Measurements from ENCODE around the gene EIF4E3. TPM values are rescaled to one million over a fixed set of nuclear protein-coding genes. Genes with fewer than 3 reads are reported as not detected.

EIF4E3 gene
- total RNA-seq, 1 donor from 2014 or later = 18.2 TPM

DNA sequence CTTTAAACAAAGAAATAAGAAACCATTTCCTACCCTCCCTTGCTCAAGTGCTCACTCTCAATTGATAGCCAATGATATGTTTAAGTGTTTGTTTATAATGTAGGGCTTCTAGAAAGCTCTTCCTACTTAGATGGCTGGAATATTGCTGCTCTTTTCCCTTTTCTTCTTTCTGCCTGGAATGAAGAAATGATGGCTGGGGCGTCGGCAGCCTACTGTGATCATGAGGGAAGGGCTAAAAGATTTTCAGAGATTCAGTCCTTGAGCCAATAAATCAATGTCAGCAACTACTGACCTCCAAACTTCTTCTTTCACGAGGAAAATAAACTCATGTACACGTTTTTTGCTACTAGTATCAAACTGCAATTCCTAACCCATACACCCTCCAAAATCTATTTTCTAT is 26.4 kb upstream of the EIF4E3 start:
- no peaks in the 10 kb centered on the region for H4K20me1 ChIP-seq (ENCODE audit: low read depth)
- no peaks in the 10 kb centered on the region for H3K36me3 ChIP-seq
- no peak overlapping the region for H3K27ac ChIP-seq
- H3F3A ChIP-seq (ENCODE audit: low read depth) = peaks cover 7% of the 10 kb centered on the region
- Mint-ChIP-seq H3K4me1 (peaks cover 18% of the 10 kb centered on the region), H3K36me3 (no peaks in the 10 kb centered on the region), H3K4me3 (peak overlapping the region; percentile 3), H3K27ac (no peak overlapping the region), H3K9me3 (peaks cover 6% of the 10 kb centered on the region), H3K27me3 (ENCODE audit: insufficient read depth, low read depth) (peaks cover 29% of the 10 kb centered on the region)
- no peak for DNase-seq (ENCODE audit: low spot score)
- no peaks in the 10 kb centered on the region for H3K9me3 ChIP-seq (ENCODE audit: low read depth)
- H3K27me3 ChIP-seq = peaks cover 51% of the 10 kb centered on the region
- peaks cover 6% of the 10 kb centered on the region for H3K79me2 ChIP-seq (ENCODE audit: low read depth)
- H2AFZ ChIP-seq (replicated peaks) = no peak overlapping the region
- no peak overlapping the region for H3K9ac ChIP-seq
- H3K4me3 ChIP-seq = no peak overlapping the region
- H3K4me1 ChIP-seq = peaks cover 17% of the 10 kb centered on the region
- TF ChIP-seq, protein P1, sequence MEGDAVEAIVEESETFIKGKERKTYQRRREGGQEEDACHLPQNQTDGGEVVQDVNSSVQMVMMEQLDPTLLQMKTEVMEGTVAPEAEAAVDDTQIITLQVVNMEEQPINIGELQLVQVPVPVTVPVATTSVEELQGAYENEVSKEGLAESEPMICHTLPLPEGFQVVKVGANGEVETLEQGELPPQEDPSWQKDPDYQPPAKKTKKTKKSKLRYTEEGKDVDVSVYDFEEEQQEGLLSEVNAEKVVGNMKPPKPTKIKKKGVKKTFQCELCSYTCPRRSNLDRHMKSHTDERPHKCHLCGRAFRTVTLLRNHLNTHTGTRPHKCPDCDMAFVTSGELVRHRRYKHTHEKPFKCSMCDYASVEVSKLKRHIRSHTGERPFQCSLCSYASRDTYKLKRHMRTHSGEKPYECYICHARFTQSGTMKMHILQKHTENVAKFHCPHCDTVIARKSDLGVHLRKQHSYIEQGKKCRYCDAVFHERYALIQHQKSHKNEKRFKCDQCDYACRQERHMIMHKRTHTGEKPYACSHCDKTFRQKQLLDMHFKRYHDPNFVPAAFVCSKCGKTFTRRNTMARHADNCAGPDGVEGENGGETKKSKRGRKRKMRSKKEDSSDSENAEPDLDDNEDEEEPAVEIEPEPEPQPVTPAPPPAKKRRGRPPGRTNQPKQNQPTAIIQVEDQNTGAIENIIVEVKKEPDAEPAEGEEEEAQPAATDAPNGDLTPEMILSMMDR (IDR thresholded peaks at IDR 0.05) = no peak
- TF ChIP-seq EZH2phosphoT487 (IDR thresholded peaks at IDR 0.05) (no peak), EZH2 (IDR thresholded peaks at IDR 0.05) (no peak)
- no peak overlapping the region for H3K4me2 ChIP-seq

DNA sequence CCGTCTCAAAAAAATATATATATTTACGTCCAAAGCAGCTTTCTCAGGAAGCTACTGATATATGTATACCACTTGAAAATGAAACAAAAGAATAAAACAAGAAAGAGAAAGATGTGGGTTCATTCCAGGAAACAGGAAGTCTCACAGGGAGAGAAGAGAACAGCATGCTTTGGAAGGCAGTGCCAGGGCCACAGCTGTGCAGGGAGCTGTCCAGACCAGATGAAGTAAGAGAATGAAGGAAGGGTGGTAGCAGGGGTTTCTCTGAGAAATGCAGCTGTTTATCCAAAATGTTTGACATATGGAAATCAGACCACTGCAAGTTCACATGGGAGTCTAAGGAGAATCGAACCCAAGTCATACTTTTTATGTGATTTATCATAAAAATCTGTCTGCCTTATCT is 19.5 kb upstream of the EIF4E3 start:
- Histone ChIP-seq H3K79me2 (ENCODE audit: low read depth) (no peaks in the 10 kb centered on the region), H3K9ac (no peak overlapping the region), H3K4me3 (no peak overlapping the region), H3K9me3 (ENCODE audit: low read depth) (peaks cover 18% of the 10 kb centered on the region), H3K4me2 (no peak overlapping the region), H3K27ac (no peak overlapping the region), H3F3A (ENCODE audit: low read depth) (no peaks in the 10 kb centered on the region), H4K20me1 (ENCODE audit: low read depth) (no peaks in the 10 kb centered on the region), H2AFZ (replicated peaks) (no peak overlapping the region), H3K27me3 (no peaks in the 10 kb centered on the region), H3K4me1 (no peaks in the 10 kb centered on the region), H3K36me3 (peaks cover 5% of the 10 kb centered on the region)
- Mint-ChIP-seq H3K27ac (no peak overlapping the region), H3K9me3 (peaks cover 37% of the 10 kb centered on the region), H3K4me3 (no peak overlapping the region), H3K27me3 (ENCODE audit: insufficient read depth, low read depth) (peaks cover 2% of the 10 kb centered on the region), H3K4me1 (no peaks in the 10 kb centered on the region), H3K36me3 (peaks cover 2% of the 10 kb centered on the region)
- TF ChIP-seq, protein P1 (IDR thresholded peaks at IDR 0.05) = no peak
- no peak for TF ChIP-seq EZH2 (IDR thresholded peaks at IDR 0.05)
- no peak for TF ChIP-seq EZH2phosphoT487 (IDR thresholded peaks at IDR 0.05)
- DNase-seq (ENCODE audit: low spot score) = no peak

DNA sequence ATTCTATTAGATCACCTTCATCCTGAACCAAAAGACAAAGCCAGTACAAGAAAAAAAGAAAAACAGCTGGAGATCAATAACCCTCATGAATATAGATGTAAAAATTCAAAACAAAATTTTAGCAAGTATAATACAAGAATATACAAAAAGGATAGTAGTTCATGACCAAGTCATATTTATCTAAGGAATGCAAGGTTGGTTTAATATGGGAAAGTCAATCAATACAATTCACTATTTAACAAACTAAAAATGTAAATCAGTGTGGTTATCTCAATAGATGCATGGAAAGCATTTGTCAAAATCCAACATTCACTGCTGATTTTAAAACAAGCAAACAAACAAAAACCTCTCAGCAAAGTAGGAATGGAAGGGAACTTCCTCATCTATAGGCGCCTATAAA is 17.4 kb upstream of the EIF4E3 start:
- Histone ChIP-seq H3K36me3 (peaks cover 5% of the 10 kb centered on the region), H3K9ac (no peak overlapping the region), H3K4me3 (no peak overlapping the region), H2AFZ (replicated peaks) (no peak overlapping the region), H3K4me2 (no peak overlapping the region), H3F3A (ENCODE audit: low read depth) (no peaks in the 10 kb centered on the region), H3K27me3 (no peaks in the 10 kb centered on the region), H4K20me1 (ENCODE audit: low read depth) (no peaks in the 10 kb centered on the region), H3K27ac (no peak overlapping the region), H3K79me2 (ENCODE audit: low read depth) (no peaks in the 10 kb centered on the region), H3K4me1 (no peaks in the 10 kb centered on the region), H3K9me3 (ENCODE audit: low read depth) (peaks cover 18% of the 10 kb centered on the region)
- H3K4me1 Mint-ChIP-seq = no peaks in the 10 kb centered on the region
- peaks cover 38% of the 10 kb centered on the region for H3K9me3 Mint-ChIP-seq
- H3K36me3 Mint-ChIP-seq = peaks cover 2% of the 10 kb centered on the region
- H3K27me3 Mint-ChIP-seq (ENCODE audit: insufficient read depth, low read depth) = peaks cover 2% of the 10 kb centered on the region
- DNase-seq (ENCODE audit: low spot score) = no peak
- H3K27ac Mint-ChIP-seq = no peak overlapping the region
- TF ChIP-seq, protein P1 (IDR thresholded peaks at IDR 0.05) = no peak
- no peak for TF ChIP-seq EZH2phosphoT487 (IDR thresholded peaks at IDR 0.05)
- no peak for TF ChIP-seq EZH2 (IDR thresholded peaks at IDR 0.05)
- no peak overlapping the region for H3K4me3 Mint-ChIP-seq
